Stimulated activated CD8-positive, alpha-beta memory T cell treated with anti-CD3 and anti-CD28 coated beads, Interleukin-4, amount 100 ng/mL, for 1 hour (primary cell): ENCODE data around the gene KIF26A.

Source experiments
- DNase-seq, 2 donors: peaks; one replicate each; pipeline ENCODE4 v3.0.0-alpha.2; 2020; ENCODE audit warnings: low read depth in 2 of 2, low spot score in 1 of 2

KIF26A gene

DNA sequence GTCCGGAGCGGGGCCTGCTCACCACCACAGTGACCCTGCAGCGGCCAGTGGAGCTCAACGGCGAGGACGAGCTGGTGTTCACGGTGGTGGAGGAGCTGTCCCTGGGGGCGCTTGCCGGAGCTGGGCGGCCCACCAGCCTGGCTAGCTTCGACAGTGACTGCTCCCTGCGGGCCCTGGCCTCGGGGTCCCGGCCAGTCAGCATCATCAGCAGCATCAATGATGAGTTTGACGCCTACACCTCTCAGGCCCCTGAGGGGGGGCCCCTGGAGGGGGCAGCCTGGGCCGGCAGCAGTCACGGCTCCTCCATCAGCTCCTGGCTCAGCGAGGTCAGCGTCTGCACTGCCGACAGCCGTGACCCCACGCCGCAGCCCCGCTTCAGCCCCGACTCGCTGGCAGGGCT is 37.4 kb downstream of the KIF26A start:
- DNase-seq, result no peak

- no peak for DNase-seq
Observed at GRCh38 chr14:104176611-104177010, 38.2 kb downstream of the KIF26A start.

- no peak for DNase-seq
Observed at GRCh38 chr14:104177411-104177810, 39.0 kb downstream of the KIF26A start.

DNA sequence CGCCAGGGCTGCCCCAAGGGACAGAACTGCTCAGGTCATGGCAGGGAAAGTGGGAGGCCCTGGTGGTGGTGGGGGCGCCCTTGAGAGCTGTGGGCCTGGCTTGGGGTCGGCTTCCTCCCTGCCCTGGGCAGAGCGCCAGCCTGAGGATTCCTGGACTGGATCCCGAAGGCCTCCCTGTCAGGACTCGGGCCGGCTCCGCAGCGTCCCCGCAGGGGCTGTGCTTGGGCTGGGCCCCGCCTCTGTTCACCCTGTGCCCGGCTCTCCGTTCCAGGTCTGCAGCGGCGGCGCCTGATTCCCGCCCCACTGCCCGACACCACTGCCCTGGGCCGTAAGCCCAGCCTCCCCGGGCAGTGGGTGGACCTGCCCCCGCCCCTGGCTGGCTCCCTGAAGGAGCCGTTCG is 39.9 kb downstream of the KIF26A start:
- DNase-seq, result no peak

- no peak for DNase-seq
Observed at GRCh38 chr14:104179126-104179525, 40.7 kb downstream of the KIF26A start.

- DNase-seq, result no peak
Observed at GRCh38 chr14:104179564-104180129, 41.3 kb downstream of the KIF26A start.

- no peak for DNase-seq
Observed at GRCh38 chr14:104180561-104181165, 42.3 kb downstream of the KIF26A start.

DNA sequence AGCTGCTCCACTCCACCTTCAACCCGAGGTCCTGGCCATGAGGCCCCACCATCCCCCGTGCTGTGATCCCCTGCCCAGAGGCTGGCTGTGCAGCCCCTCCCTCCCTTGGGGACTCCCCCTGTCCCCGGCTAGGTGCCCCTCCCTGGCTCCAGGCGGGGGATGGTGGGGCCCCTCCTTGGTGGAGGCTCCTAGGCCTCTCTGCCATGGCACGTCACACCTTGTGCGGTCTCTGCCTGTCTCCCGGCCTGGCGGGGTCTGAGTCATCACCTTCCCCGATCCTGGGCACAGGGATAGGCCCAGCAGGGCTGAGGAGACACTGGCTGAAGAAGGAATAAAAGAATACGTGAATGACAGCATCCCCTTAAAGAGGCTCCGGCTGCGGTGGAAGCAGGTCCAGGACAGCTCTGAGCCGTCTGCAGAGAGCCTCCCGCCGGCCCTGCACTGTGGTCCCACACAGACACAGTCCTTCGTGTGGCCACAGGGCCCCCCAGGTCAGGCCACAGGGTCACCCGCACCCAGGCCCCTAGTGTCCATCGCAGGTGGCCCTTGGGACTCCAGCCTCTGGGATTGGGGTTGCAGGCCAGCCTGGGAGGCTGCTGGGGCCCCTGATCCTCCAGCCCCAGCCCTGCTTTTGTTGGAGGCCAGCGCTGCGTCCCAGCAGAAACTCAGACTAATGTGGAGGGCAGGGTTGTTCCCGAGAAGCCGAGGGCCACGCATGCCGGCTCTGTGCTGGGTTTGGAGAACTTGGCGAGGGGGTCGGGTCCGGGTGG is 43.6 kb downstream of the KIF26A start:
- DNase-seq, result no peak

DNA sequence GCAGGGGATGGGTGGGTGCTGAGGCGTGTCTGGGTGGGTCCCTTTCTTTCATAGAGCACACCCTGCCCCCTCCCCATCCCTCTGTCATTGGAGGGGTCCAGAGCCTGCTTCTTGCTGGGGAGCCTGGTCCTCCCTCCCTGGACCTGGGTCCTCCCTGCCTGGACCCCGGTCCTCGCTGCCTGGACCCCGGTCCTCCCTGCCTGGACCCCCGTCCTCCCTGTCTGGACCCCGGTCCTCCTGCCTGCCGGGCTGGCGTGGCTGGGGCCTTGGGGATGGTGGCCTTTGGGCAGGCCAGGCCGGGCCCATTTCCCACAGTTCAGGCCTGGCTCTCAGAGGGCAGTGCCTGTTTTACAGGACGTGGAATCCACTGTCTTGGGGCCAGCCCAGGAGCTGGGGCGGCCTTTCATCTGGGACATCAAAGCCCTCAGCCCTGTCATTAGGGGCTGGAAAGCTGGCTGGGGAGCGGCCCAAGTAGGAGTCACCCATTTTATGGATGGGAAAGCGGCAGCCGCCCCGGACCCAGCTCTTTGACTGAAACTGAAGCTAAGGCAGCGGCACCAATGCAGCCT is 44.6 kb downstream of the KIF26A start:
- no peak for DNase-seq

GRCh38 chr14:104183796-104184195 is 45.4 kb downstream of the KIF26A start:
- no peak for DNase-seq

GRCh38 chr14:104184506-104184905 is 46.1 kb downstream of the KIF26A start:
- DNase-seq, result no peak

GRCh38 chr14:104184911-104185499 is 46.6 kb downstream of the KIF26A start:
- no peak for DNase-seq

- DNase-seq, result no peak
Observed at GRCh38 chr14:104185916-104186495, 47.6 kb downstream of the KIF26A start.

DNA sequence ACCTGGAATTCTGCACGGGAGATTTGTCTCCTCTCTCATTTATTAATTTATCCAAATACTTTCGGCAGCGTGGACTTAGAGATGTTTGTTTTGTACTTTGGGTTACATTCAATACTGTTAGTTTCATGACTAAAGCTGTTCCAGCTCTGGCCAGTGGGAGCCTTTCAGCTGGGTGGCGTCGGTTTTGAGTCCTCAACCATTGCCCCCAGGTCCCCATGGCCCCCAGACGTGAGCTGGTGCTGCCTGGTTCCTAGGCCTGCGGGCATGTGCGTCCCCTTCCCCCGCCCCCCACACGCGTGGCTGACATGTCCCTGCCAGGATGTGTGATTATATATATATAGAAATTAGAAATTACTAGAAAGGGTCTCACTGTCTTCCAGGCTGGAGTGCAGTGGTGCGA is 48.2 kb downstream of the KIF26A start:
- no peak for DNase-seq

- DNase-seq, result no peak
Observed at GRCh38 chr14:104187121-104187889, 48.9 kb downstream of the KIF26A start.

DNA sequence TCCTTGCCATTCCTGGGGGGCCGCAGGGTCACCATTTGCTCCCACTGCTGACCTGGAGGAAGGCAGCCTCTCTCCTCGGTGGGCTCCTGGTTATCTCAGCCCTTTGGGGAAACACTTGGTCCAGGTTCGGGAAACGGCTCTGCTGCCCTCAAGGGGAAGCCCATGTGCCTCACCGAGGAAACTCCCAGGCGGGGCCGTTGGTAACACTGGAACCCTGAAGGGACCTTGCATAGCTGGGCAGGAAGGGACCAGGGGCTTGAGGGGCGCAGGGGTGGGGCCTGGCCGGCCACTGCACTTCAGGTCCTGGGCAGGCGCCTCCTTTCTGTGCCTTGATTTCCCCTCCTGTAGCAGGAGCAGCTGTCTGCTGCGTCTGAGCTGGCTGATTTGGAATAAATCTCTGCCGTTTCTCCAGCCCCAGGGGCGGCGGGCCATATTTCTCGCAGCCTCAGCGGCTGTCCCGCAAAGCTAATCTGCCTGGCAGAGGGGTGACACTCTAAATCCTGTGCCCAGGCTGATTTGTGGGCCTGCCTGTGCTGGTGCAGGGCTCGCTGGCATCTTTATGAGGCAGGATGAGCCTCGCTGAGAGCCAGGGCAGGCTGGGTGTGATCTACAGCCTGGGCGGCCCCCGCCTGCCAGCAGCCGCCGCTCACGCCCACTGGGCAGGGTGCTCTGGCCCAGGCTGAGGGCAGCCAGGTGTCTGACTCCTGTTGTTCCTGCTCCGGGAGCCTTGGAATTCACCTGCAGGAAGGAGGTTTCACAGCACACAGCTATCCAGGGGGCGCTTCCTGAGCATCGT is 49.7 kb downstream of the KIF26A start:
- no peak for DNase-seq

GRCh38 chr14:104188727-104189400 is 50.5 kb downstream of the KIF26A start:
- DNase-seq, result no peak

GRCh38 chr14:104189629-104190335 is 51.4 kb downstream of the KIF26A start:
- no peak for DNase-seq
